Fibroblast of pulmonary artery (primary cell): ENCODE results near the gene PCP2.

Experiments
- DNase-seq: peaks from one replicate; pipeline ENCODE4 v3.0.0-alpha.2; 2010; ENCODE audit warnings: low read depth
- H3K4me3 ChIP-seq: replicated peaks from 2 replicates; pipeline ENCODE4 v1.5.1; 2011; ENCODE audit warnings: low read depth, mild to moderate bottlenecking, control low read depth, low read length, moderate library complexity
- TF ChIP-seq, protein P1 (sequence below): IDR thresholded peaks from 2 replicates; pipeline ENCODE4 v1.5.1; 2011; ENCODE audit warnings: mild to moderate bottlenecking, control low read depth, low read length, inconsistent platforms; ENCODE audit errors: missing control alignments

Gene PCP2

GRCh38 chr19:7607874-7608560, 25.5 kb downstream of the PCP2 start:
- no peak overlapping the region for H3K4me3 ChIP-seq
- TF ChIP-seq, protein P1, sequence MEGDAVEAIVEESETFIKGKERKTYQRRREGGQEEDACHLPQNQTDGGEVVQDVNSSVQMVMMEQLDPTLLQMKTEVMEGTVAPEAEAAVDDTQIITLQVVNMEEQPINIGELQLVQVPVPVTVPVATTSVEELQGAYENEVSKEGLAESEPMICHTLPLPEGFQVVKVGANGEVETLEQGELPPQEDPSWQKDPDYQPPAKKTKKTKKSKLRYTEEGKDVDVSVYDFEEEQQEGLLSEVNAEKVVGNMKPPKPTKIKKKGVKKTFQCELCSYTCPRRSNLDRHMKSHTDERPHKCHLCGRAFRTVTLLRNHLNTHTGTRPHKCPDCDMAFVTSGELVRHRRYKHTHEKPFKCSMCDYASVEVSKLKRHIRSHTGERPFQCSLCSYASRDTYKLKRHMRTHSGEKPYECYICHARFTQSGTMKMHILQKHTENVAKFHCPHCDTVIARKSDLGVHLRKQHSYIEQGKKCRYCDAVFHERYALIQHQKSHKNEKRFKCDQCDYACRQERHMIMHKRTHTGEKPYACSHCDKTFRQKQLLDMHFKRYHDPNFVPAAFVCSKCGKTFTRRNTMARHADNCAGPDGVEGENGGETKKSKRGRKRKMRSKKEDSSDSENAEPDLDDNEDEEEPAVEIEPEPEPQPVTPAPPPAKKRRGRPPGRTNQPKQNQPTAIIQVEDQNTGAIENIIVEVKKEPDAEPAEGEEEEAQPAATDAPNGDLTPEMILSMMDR, result no peak

DNA sequence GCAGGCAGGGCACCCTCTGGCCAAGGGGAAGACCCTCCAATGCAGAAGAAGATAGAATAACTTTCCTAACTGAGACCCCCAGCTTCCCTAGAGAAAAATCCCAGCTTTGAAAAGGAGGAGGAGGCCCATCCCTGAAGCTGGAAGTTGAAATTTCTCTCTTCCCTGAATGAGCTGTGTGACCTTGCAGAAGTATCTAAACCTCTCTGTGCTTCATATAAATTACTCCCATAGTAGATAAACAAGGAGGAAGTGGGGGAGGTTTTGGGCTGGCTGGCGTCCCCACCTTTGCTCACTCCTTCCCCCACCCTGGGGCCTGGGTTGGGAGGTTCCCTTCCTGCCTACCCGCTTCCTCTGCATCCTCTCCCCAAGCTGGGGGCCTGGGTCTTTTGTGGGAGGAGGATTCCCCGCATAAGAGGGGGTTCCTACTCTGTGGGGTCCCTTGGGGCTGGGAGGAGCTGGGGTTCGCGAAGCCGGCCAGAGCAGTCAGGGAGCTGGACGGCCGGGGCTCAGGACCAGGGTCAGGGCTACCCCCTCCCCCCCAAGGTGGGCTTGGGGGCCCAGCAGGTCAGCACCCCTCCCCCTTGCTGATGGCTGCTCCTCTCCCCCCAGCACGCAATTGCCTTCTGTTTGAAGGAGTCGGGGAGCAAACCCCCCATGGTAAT, 26.2 kb downstream of the PCP2 start:
- DNase-seq, result no peak
- no peak overlapping the region for H3K4me3 ChIP-seq
- TF ChIP-seq, protein P1, result no peak

More at GRCh38 chr19:7607874-7608560, 25.5 kb downstream of the PCP2 start:
- DNase-seq, result no peak

DNA sequence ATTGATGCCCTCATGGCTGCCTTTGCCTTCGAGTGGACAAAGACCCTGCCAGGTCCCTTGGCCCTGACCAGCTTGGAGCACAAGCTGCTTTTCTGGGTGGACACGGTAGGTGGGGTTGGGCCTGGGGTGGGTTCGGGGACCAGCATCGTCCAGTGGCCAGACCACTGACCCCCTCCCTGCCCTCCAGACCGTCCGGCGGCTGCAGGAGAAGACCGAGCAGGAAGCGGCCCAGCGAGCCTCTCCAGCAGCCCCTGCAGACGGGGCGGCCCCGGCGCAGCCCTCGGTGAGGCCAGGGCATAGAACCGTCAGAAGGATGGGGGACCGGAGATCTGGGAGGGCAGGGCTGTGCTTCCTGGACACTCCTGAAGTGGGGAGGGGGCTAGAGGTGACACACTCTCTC, 27.2 kb downstream of the PCP2 start:
- no peak for DNase-seq
- no peak overlapping the region for H3K4me3 ChIP-seq
- TF ChIP-seq, protein P1, result no peak

- DNase-seq, result peak; percentile 31
Measured at GRCh38 chr19:7605490-7606222, 27.9 kb downstream of the PCP2 start.

GRCh38 chr19:7603919-7604318, 29.6 kb downstream of the PCP2 start:
- H3K4me3 ChIP-seq, result no peak overlapping the region
- DNase-seq, result no peak
- TF ChIP-seq, protein P1, result no peak

More at GRCh38 chr19:7605490-7606222, 27.9 kb downstream of the PCP2 start:
- TF ChIP-seq, protein P1, result no peak
- H3K4me3 ChIP-seq, result no peak overlapping the region

DNA sequence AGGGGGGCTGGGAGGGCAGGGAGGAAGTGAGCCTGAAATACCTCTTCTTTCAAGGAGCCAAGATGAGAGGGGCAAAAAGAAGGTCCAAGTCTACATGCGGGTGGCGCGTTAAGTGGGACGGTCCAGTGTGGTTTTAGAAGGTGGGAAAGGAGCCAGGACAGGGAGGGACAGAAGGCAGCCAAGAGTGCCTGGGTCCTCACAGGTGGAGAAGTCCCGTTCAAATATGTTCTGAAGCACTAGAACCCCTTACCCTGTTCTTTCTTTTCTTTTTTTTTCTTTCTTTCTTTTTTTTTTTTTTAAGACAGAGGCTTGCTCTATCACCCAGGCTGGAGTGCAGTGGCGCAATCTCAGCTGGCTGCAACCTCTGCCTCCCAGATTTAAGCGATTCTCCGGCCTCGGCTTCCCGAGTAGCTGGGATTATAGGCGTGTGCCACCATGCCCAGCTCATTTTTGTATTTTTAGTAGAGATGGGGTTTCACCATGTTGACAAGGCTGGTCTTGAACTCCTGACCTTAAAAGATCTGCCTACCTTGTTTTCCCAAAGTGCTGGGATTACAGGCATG, 30.5 kb downstream of the PCP2 start:
- no peak overlapping the region for H3K4me3 ChIP-seq
- TF ChIP-seq, protein P1, result no peak
- DNase-seq, result peak; percentile 31
